ENCODE data around the gene NPSR1.

Gene NPSR1

DNA sequence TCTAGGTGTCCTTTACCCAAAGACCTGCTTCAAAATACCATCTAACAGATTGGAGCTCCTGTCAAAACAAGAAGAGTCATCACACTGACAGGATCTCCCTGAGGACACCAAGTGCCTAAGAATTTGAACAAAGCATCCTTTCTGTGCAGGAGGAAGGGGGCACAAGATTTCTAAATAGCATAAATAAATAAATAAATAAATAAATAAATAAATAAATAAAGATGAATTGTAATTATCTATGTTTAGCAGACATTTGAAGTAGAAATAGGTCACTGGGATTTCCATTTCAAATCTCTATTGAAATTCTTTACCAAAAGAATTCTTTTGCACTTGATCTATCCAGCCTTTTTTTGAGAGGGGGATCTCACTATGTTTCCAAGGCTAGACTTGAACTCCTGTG, 65.3 kb downstream of the NPSR1 start:
- no peak for DNase-seq (ENCODE audit: low read depth in 3 of 3)

DNA sequence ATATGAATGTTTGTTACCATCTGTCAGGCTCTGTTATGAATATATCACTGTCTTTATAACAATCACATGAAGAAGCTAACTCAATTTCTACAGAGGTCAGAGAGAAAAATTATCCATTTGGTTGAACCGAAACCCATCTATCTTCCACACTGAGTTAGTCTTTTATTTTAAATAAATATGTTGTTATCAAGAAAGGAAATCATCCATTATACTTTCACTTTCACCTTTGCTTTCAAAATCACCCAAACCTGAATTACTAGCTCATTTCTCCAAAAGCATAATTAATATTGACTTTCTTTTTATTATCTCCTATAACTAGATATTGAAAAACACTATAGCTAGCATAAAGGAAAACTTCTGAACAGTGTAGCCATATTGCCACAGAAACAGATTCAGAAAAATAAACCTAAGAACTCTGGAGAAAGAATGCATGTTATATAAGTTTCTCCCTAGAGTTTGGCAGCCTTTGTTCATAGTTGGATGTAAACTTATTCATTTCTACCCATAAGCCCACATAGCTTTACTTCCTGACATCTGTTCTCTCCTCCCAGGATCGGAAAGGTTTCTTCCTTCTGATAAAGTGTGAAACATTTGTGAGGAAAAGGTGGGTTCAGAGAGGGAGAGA, 66.0 kb downstream of the NPSR1 start:
- no peak for DNase-seq (ENCODE audit: low read depth in 3 of 3)

DNA sequence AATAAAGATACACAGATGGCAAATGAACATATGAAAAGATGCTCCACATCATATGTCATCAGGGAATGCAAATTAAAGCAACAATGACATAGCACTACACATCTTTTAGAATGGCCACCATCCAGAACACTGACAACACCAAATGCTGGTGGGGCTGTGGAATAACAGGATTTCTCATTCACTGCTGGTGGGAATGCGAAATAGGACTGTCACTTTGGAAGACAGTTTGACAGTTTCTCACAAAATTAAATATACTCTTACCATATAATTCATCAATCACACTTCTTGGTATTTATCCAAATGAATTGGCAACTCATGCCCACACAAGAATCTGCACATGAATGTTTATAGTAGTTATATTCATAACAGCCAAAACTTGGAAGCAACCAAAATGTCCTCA, 68.2 kb downstream of the NPSR1 start:
- no peak for DNase-seq (ENCODE audit: low read depth in 3 of 3)

DNA sequence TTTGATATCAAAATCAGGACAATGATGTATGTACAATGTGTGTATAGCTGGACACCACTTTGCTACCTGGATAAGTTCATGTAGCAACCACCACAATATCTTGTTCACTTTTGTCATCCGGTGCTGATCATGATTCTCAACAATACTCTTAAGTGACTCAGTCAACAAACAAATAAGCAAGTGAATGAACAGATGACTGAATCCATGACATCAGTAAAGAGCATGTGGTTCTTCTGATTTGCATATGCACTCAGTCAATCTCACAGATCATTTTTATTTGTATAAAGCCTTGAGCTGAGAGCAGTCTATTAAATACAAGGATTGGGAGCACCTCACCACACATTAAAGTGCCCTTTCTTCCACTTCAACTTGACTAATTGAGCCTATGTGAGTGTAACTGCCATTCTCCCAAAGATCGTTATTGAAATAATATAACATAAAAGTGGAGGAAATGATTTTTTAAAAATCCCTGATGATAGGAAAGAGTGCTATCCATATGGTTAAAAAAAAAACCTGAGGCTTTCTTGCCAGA, 69.5 kb downstream of the NPSR1 start:
- DNase-seq (ENCODE audit: low read depth in 3 of 3): no peak

DNA sequence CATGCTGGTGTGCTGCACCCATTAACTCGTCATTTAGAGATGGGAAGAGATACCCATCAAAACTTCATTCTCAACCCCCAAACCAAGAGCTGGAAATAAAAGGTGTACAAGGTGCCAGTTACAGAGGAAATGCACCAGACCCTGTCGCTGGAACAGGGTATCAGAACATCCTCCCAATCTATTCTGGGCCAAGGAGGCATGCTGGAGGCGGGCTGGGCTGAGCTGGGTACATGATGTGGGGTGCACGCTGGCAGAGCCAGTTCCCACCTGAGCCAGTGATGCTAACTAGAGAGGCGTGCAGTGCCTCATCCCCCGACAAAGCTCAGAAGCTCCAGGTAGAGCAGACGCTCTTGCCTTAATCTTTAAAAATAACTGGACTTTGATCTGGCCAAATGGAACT, 70.1 kb downstream of the NPSR1 start:
- no peak for DNase-seq (ENCODE audit: low read depth in 3 of 3)

DNA sequence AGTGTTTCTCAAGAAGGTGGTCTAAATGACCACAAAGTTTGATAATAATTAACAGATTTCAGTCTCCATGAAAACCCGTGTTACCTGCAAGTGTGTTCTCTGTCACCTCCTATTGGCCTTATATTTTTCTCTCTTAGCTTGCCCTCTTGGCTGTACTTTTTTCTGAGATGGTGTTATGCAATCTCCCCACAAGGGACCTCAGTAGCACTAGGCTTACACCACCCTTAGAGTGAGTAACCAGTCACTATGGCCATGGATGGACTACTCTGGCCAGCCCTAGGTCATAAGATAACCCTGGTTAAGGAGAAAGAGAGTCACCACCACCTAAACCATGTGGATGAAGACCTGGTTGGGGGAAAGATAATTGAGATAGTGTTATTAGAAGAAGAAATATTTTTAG, 76.8 kb downstream of the NPSR1 start:
- no peak for DNase-seq (ENCODE audit: low read depth in 3 of 3)

DNA sequence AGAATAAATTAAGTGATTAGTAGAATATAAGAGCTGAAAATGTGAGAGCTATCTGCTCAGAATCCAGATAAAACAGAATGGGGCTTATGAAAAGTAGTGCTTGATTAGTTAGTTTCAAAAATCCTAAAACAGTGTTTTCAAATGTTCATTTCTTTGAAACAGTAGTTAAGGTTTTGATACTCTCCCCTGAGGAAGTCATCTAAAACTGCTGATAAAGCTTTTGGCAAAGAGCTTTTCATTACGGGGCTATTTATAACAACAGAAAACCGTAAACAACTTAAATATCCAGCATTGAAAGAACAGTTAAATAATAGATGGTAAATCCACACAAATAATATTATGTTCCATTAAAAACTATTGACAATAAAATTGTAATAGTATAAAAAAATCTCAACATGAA, 77.5 kb downstream of the NPSR1 start:
- no peak for DNase-seq (ENCODE audit: low read depth in 3 of 3)

DNA sequence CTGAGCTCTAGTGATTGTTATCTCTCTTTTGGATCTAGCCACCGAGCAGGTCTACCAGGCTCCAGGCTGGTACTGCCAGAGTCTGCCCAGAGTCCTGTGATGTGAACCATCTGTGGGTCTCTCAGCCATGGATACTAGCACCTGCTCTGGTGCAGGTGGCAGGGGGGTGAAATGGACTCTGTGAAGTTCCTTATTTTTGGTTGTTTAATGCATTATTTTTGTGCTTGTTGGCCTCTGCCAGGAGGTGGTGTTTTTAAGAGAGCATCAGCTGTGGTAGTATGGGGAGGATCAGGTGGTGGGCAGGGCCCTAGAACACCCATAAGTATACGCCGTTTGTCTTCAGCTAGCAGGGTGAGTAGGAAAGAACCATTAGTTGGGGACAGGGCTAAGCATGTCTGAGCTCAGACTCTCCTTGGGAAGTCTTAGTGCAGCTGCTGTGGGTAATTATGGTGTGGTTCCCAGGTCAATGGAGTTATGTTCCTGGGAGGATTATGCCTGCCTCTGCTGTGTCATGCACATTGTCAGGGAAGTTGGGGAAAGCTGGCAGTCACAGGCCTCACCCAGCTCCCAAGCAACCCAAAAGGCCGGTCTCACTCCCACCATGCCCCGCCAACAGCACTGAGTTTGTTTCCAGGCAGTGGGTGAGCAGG, 81.8 kb downstream of the NPSR1 start:
- DNase-seq (ENCODE audit: low read depth in 3 of 3): no peak

DNA sequence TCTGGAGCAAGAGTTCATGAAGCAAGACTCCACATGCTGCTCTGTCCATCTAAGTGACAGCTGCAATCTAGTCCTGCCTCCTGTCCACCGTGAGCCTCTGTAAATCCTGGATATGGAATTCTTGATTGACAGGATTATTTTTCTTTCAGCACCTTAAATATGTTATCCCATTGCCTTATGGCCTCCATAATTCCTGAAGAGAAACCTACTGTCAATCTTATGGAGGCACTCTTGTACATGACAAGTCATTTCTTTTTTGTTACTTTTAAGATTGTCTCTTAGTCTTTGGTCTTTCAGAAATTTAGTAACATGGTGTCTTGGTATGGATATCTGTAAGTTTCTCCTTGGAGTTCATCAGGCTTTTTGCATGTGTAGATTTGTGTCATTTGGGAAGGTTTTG, 82.8 kb downstream of the NPSR1 start:
- DNase-seq (ENCODE audit: low read depth in 3 of 3): no peak

DNA sequence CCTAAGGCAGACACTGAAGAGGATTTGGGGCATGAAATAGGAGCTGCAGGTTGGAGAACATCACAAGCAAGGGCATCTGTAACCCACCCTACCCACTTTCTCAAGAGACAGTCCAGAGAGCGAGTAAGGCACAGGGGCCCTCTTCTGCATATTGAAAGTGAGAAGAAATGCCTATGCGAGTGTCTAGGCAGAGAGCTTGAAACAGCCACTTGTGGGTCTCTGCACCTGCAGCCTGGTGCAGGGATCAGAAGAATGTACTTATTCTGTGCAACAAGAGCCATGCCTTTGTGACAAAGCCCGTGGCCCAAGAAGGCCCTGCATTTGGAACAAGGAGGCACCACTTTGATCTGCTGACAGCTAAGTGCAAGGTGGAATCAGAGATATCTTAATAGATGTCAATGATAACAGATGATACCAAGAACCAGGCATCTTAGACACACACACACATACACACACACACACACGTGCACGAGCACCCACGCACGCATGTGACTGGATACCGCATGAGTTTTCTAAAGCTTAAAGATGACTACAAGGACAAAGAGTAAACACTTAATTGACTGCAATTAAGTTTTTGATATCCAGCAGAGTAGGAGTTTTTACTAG, 89.3 kb downstream of the NPSR1 start:
- DNase-seq (ENCODE audit: low read depth in 3 of 3): no peak

DNA sequence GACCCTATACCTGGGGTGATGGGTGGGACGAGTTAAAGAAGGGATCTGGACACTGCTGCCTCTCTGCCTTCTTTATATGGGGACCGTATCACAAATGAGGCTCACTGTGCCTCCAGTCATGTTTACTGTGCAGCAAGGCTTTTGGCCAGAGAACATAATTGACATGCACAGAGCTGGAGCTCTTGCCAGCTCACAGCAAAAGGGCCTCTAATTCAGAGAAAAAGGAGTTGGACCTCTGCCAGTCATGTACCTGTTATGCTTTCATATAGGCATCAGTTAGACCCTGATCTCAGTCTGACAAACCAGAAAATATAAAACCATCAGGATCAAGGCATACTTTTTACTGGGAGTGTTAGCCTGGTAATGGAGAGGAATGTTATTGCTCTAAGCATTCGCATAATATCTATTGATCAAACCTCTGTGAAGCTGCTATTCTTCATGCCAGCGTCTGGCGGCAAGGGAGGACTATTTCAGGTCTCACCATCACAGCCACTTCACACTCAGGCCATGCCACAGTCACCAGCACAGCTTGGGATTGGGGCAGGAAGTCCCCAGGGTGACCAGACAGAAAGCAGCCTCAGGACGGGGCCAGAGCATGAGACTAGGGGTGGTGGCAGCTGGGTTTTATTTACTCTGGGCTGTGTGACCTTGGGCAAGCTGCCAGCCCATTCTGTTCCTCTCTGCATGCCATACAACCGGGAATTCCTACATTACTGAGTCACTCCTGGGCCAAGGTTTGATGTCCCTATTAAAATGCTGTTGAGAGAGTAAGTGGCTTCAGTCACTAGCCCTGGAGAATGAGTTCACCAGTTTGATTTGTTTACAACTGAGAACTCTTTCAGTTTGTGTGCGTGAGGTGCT, 90.1 kb downstream of the NPSR1 start:
- no peak for DNase-seq (ENCODE audit: low read depth in 3 of 3)

DNA sequence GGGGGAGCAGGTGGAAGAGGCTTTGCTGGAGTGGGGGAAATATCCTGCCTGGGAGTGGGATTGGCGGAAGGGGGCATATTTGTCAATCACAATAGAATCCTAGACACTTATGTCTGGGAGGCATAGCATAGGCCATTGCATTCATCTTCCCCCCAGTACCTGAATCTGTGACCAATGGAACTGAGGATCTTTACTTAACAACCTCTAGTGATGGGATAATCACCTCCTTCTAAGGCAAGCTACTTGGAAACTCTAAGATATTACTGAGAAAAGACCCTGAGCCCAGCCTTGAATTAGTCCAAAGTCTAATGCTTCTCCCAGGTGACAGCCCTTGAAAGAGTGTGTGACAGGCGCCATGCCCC, 90.7 kb downstream of the NPSR1 start:
- no peak for DNase-seq (ENCODE audit: low read depth in 3 of 3)

DNA sequence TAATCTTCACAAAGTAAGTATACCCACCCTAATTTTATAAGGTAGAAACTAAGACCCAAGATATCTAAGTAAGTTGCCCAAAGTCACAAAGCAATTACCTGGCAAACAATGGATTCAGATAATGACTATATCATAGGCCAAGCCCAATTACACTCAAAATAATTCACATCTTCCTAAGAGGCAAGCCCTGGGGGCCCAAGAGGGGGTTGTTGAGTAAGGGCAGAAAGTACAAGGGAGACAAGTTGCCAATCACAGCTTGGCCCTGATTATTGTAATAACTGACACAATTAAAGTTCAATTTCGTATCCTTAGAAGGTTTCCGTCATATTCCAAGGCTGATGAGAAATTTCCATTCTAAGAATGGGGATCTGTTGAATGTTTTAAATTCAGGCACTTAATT, 91.4 kb downstream of the NPSR1 start:
- no peak for DNase-seq (ENCODE audit: low read depth in 3 of 3)

DNA sequence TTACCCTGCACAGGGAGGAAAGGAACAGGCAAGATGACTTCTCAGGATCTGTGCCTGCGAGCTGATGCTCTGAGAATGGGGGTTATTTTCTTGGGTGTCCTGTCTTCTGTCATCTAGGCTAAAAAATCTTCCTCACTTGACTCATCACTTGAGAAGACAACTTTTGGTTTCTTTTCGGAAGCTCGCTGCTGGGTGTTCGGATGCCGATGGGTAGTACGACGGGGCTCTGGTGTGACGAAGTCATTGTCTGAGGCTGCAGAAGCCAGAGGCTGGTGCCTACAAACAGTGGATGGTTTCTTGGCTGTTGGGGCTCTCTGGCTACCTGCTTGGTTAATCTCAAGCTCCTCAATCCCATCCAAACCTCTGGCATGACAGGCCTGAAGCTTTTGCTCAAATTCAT, 92.2 kb downstream of the NPSR1 start:
- no peak for DNase-seq (ENCODE audit: low read depth in 3 of 3)

DNA sequence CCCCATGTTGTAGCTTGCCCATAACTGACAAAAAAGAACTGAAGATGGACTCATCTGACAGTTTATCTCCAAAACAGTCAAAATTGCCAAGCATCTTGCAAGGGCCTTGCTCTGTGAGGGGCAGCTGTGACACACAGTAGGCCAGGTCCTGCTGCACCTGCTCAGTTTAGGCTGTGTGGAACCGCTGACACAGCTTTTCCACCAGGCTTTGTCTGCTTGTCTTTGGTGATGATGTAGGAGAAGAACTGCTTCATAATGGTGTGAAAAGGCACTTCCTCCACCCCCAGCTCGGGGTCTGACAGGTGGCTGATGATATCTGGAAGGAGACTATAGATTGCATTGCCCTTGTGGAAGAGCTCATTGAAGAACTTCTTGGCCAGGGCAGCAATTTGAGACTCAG, 92.6 kb downstream of the NPSR1 start:
- no peak for DNase-seq (ENCODE audit: low read depth in 3 of 3)

DNA sequence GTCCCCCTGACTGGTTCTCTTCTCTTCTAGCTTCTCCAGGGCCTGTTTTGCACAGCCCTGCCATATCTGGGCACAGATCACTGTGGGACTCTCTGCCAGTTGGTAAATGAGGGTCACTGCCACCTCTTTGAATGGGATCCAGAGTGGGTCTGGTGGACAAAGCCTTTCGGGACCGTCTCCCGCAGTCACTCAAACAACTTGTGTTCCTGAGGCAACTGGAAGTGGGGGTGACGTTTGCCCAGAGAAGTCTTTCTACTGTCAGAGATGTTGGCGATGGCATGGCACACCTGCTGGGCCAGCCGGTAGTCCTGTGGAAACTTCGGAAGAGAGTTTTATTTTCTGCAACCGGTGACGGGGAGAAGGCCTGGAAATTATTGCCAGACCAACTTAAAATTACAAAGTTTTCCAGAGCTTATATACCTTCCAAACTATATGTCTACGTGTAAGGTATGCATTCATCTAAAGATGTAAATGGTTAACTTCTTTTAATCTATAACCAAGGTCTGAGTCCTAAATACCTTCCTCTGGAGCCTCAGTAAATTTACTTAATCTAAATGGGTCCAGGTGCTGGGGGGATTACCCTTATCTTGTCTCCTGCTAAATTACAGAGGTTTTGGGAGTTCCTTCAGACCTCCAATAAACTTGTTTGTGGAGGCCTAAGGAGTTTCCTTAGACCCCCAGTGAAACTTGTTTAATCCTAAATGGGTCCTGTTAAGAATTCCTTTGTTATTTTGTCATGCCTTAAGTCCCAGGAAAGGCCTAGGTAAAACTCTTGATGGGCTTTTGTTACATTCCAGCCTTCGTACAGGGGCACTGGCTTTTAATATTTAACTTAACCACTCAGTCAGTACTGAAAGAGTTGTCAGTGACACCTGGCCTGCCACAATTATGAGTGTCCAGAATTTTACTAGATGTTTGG, 94.0 kb downstream of the NPSR1 start:
- DNase-seq (ENCODE audit: low read depth in 3 of 3): no peak

DNA sequence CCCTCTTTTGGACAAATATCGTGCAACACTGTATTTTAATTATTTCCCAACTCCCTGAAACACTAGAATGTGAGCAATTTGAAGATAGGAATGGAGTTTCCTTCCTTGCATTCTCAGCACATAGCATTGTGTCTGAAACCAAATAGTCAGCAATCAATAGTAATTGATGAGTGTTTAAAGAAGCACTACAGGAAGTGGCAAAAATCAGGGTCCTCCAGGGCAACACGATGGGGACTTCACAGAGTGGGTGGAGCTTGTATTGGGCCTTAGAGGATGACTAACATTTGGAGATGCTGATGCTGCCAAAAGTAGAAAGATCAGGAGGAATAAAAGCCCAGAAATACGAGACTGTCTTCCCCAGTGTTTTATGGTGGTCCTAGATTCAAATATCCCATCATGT, 94.9 kb downstream of the NPSR1 start:
- no peak for DNase-seq (ENCODE audit: low read depth in 3 of 3)

DNA sequence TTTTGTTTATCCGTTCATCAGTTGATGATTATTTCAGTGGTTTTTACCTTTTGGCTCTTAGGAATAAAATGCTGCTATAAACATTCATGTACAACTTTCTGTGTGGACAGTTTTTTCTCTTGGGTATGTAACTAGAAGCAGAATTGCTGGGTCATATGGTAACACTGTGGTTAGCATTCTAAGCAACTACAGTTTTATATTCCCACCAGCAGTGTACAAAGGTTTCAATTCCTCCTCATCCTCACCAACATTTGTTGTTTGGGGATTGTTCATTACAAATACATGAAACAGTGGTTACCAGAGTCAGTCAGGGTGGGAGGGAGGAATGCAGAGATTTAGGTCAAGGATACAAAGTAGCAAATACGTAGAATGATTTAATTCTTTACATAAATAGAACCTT, 97.0 kb downstream of the NPSR1 start:
- no peak for DNase-seq (ENCODE audit: low read depth in 3 of 3)

DNA sequence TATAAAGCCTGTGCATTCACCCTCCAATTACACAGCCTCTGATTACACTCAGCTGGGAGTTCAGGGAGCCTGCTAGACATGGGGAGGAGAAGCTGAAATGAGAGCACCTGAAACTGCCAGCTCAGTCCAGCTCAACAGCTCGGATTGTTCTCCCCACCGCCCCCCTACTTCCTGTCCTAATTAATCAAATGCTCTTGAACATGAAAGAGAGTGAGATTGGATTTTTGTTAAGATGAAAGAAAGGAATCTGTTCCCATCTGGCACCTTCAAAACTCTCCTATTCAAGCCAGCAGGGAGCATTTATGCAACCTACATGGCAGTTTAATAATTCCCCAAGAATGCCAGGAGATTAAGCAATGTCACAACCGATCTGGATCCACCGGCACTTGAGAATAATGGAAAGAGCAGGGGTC, 98.0 kb downstream of the NPSR1 start:
- DNase-seq (ENCODE audit: low read depth in 3 of 3): no peak

DNA sequence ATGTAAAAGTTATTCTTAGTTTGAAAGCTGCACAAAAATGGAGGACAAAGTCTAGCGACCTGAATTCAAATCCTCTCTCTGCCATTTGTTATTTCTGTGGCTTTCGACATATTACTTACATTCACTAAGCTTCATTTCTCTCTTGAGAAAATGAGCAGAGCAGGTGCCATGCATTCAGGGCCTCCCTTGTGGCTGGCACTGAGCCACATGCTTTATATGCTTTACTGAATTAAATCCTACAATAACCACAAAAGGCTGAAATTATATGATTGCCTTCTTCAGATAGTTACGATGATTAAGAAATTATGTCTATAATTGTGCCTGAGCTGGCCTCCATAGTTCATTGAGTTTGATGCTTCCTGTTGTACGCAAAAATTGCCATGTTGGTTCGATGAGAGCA, 98.7 kb downstream of the NPSR1 start:
- no peak for DNase-seq (ENCODE audit: low read depth in 3 of 3)

DNA sequence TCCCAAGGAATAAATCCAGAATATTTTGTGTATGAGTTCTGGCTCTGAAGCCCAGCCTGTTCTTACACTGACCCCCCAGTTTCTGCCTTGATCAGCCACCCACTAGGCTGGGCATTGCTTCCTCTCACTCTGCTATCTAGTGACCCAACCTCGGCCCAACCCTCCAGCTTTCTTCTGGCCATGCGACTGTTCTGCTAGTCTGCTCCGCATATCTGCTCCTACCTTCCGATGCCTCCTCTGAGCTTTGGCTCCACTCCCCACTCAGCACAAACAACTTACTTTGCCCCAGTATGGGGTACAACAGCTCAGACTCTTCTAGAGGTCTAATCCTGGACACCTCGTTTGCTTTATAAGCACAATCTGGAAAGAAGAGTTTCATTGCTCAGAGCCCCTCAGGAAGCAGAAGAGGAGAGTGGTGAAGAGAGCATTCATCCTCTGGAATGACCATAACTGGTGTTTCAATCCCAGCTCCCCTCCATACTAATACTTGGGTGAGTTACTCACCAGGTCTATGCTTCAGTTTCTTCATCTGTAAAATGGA, 99.6 kb downstream of the NPSR1 start:
- DNase-seq (ENCODE audit: low read depth in 3 of 3): no peak
